Body of pancreas (tissue), 4 donors: ENCODE measurements around the gene KAZALD1. TPM values are rescaled to one million over a fixed set of nuclear protein-coding genes. Genes with fewer than 3 reads are reported as not detected.

ENCODE experiments used
- ATAC-seq: fragments of 150-250 bp; one replicate; pipeline ENCODE4 v1.9.1; 2016
- DNase-seq, 4 donors: peaks; one replicate each; pipeline ENCODE4 v3.0.0-alpha.2; 2019
- H3K27ac ChIP-seq, 4 donors: fragments of 200-600 bp; sonication (generic); 1 replicate in 3 of 4; 2 replicates in 1 of 4; pipeline versions ENCODE4 v1.5.1 to v1.6.1; 2016 to 2019; ENCODE audit warnings: mild to moderate bottlenecking in 1 of 4, mixed read lengths in 1 of 4, moderate library complexity in 1 of 4
- H3K27me3 ChIP-seq, 2 donors: fragments of 200-600 bp; sonication (generic); one replicate each; pipeline ENCODE4 v1.6.0; 2016; ENCODE audit warnings: mild to moderate bottlenecking in 1 of 2
- H3K36me3 ChIP-seq, 2 donors: fragments of 200-600 bp; sonication (generic); replicated peaks in 1 of 2; 2 replicates each; pipeline ENCODE4 v1.5.1; 2016; ENCODE audit warnings: low read depth in 2 of 2; ENCODE audit not compliant: insufficient read depth in 1 of 2
- H3K4me1 ChIP-seq: fragments of 200-600 bp; sonication (generic); one replicate; pipeline ENCODE4 v1.6.0; 2016
- H3K4me3 ChIP-seq, 2 donors: fragments of 200-600 bp; sonication (generic); 1 replicate in 1 of 2; 2 replicates in 1 of 2; pipeline ENCODE4 v1.5.1; 2016 to 2019
- H3K9me3 ChIP-seq, 3 donors: fragments of 200-600 bp; sonication (generic); 1 replicate in 2 of 3; 2 replicates in 1 of 3; pipeline ENCODE4 v1.5.1; 2016
- POLR2A ChIP-seq, 3 donors: fragments of 450-650 bp; IDR thresholded peaks; one replicate each; pipeline ENCODE4 v1.6.1; 2016; ENCODE audit warnings: antibody characterized with exemption in 3 of 3, mild to moderate bottlenecking in 2 of 3
- WGBS, 2 donors: methylation state at CpG; one replicate each; pipeline ENCODE4 v1.1.5; 2017; 5-methylcytosine and 5-hydroxymethylcytosine counted together
- intact Hi-C: fragments of 100-400 bp; cut with DNase I; formaldehyde crosslinking; loops from one replicate; pipeline ENCODE4 v1.15.1; 2023
- total RNA-seq, 2 donors: library from RNA; depleted of rRNA; stranded (reverse); fragments of >200 nt; gene quantifications; one replicate each; pipeline ENCODE4 v1.1.0, GENCODE V29; 2016
- TF ChIP-seq, protein P1 (sequence below), 7 experiments: fragments of 450-650 bp in 4 of 7; fragments of 200-600 bp in 3 of 7; sonication (generic) in 3 of 7; IDR thresholded peaks; one replicate each; pipeline ENCODE4 v1.5.1; 2016 to 2019; ENCODE audit warnings: antibody characterized with exemption in 7 of 7

The KAZALD1 gene
- total RNA-seq, 2 donors from 2014 or later: 1.6 to 1.8 TPM

DNA sequence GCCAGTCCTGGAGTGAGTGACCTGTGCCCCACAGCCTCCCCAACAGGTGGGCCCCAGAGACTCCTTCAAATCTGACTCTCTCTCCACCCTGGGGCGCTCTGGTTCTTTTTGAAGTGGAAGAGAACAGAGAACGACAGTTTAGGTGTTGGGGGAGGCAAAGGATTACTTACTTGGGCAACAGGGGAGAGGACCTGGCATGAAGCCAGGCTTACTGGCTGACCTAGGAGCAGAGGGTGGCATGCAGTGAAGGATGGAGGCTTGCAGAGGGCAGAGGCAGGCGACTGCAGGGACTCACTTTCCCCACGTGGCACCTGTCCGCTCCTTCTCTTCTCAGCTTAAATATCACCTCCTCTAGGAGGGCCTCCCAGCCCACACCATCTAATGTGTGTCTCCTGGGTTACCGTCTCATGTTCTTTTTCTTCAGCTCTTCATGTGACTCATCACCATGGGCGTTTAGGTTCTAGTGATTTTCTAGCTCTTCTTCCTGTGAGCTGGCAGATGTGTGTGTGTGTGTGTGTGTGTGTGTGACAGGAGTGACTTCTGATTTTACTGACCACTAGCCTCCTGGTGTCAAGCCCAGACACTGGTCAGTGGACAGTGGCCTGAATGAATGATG, 46.7 kb upstream of the KAZALD1 start:
- intact Hi-C loops: no loop called here
- TF ChIP-seq POLR2A (IDR thresholded peaks at IDR 0.05): no peak
- TF ChIP-seq, protein P1, sequence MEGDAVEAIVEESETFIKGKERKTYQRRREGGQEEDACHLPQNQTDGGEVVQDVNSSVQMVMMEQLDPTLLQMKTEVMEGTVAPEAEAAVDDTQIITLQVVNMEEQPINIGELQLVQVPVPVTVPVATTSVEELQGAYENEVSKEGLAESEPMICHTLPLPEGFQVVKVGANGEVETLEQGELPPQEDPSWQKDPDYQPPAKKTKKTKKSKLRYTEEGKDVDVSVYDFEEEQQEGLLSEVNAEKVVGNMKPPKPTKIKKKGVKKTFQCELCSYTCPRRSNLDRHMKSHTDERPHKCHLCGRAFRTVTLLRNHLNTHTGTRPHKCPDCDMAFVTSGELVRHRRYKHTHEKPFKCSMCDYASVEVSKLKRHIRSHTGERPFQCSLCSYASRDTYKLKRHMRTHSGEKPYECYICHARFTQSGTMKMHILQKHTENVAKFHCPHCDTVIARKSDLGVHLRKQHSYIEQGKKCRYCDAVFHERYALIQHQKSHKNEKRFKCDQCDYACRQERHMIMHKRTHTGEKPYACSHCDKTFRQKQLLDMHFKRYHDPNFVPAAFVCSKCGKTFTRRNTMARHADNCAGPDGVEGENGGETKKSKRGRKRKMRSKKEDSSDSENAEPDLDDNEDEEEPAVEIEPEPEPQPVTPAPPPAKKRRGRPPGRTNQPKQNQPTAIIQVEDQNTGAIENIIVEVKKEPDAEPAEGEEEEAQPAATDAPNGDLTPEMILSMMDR (IDR thresholded peaks at IDR 0.05): no peak
- WGBS, 2 donors: 38 to 46% methylated on average over 6 to 7 of the region's 7 CpGs
- ATAC-seq (no peak), DNase-seq (peak in 1 of 4 donors; percentile 42)
- Histone ChIP-seq H3K27ac (no peak overlapping the region), H3K4me3 (no peak overlapping the region), H3K36me3 (no peaks in the 10 kb centered on the region), H3K4me1 (peaks cover 13% of the 10 kb centered on the region), H3K27me3 (no peaks in the 10 kb centered on the region), H3K9me3 (no peaks in the 10 kb centered on the region)

DNA sequence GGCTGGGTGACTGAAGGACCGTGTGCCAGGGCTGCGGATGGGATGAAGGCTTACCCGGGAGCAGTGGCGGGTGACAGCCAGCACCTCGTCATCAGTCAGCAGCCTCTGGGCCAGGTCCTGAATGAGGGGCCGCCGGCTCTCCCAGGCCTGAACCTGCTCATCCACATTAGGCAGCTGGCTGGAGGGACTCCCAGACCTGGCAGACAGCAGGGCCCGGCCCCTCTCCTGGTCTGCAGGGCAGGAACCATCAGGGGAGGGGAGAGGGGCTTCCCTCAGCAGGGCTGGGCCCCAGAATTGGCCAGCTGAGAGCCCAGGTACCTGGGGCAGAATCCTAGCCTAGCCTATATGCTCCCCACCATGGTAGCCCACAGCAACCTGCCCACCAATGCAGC, 46.2 kb upstream of the KAZALD1 start:
- no peak for DNase-seq
- Histone ChIP-seq H3K4me1 (peaks cover 13% of the 10 kb centered on the region), H3K4me3 (no peak overlapping the region), H3K36me3 (no peaks in the 10 kb centered on the region), H3K27ac (no peak overlapping the region), H3K27me3 (no peaks in the 10 kb centered on the region), H3K9me3 (no peaks in the 10 kb centered on the region)
- 69% methylated on average over 8 of the region's 8 CpGs; no CpG with 5 or more reads in 1 of the 2 donors for WGBS, 2 donors
- TF ChIP-seq POLR2A (IDR thresholded peaks at IDR 0.05): no peak
- TF ChIP-seq, protein P1 (IDR thresholded peaks at IDR 0.05): no peak
- intact Hi-C loops: no loop called here
- no peak for ATAC-seq

DNA sequence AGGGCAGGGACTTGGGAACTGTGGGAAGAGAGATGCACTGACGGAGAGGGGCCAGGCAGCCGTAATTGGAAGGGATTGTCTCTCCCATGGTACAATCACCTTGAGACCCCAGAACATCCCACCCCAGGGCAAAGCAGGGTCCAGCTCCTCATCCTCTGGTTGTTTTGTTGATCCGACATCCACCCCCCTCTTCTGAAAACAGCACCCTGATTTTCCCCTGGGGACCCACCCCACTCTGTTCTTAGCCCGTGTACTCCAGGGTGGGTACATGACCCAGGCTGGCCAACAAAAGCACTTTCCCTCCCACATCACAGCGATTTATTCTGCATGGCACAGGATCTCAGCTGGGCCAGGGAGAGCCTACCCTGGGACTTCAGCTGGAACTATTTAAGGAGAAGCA, 45.0 kb upstream of the KAZALD1 start:
- no peak overlapping the region for H3K27ac ChIP-seq
- no peak for DNase-seq
- H3K9me3 ChIP-seq: no peaks in the 10 kb centered on the region
- H3K27me3 ChIP-seq: no peaks in the 10 kb centered on the region
- H3K4me1 ChIP-seq: peaks cover 13% of the 10 kb centered on the region
- no peaks in the 10 kb centered on the region for H3K36me3 ChIP-seq
- no peak for ATAC-seq
- 61 to 63% methylated on average over 5 of the region's 5 CpGs for whole genome bisulfite sequencing, 2 donors
- intact Hi-C loops: no loop called here
- no peak overlapping the region for H3K4me3 ChIP-seq
- TF ChIP-seq, protein P1 (IDR thresholded peaks at IDR 0.05): no peak
- no peak for TF ChIP-seq POLR2A (IDR thresholded peaks at IDR 0.05)

DNA sequence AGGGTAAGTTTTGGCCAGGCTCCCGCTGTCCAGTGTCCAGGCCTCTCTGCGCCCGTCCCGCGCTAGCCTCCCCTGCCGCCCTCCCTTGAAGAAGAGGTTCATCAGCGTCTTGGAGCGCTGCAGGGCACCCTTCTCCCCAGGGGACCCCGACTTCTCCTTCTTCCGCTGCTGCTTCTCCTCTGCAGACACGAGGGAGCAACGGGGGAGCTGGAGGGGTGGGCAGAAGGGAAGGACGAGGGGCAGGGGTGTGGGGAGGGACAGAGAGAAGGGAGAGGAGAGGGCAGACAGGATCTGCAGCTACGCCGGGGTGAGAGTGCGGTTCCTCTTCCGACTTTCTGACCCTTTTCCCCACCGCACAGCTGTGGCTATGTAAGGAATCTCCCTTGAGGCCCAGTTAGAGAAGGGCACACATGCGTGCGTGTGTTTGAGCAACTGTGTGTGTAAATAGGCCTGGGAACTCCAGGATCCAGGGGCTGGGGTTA, 43.6 kb upstream of the KAZALD1 start:
- no peaks in the 10 kb centered on the region for H3K9me3 ChIP-seq
- intact Hi-C loops: no loop called here

More for the DNA sequence above, 43.6 kb upstream of the KAZALD1 start:
- 56 to 57% methylated on average over 19 to 20 of the region's 20 CpGs for WGBS, 2 donors
- no peak overlapping the region for H3K4me3 ChIP-seq
- H3K4me1 ChIP-seq: peaks cover 3% of the 10 kb centered on the region
- no peaks in the 10 kb centered on the region for H3K36me3 ChIP-seq
- H3K27ac ChIP-seq: no peak overlapping the region
- no peak for TF ChIP-seq POLR2A (IDR thresholded peaks at IDR 0.05)
- TF ChIP-seq, protein P1 (IDR thresholded peaks at IDR 0.05): no peak
- no peaks in the 10 kb centered on the region for H3K27me3 ChIP-seq
- DNase-seq: no peak
- no peak for ATAC-seq
